Panc1 (cell line): ENCODE measurements around the gene OLFML3. TPM values are rescaled to one million over a fixed set of nuclear protein-coding genes. Genes with fewer than 3 reads are reported as not detected.

ENCODE experiments used
- ATAC-seq: fragments of 200-7000 bp; cut with Tn5 transposase; 2 replicates; pipeline ENCODE4 v1.9.1; 2020; ENCODE audit warnings: mild to moderate bottlenecking, moderate library complexity
- BruUV-seq: library from RNA; stranded (reverse); fragments of 400-500 nt; replicated peaks from 2 replicates; lab custom pipeline; 2021; lab: Mats Ljungman, UMichigan
- CTCF ChIA-PET: fragments of 300-600 bp; sonication (Branson Sonifier 250); formaldehyde crosslinking; loops from one replicate; lab custom pipeline; 2022; ENCODE audit warnings: antibody characterized with exemption; lab: Charles Lee
- POLR2A ChIA-PET: fragments of 300-600 bp; sonication (Branson Sonifier 250); formaldehyde crosslinking; loops from one replicate; lab custom pipeline; 2022; ENCODE audit warnings: antibody characterized with exemption; lab: Charles Lee
- DNase-seq: peaks from one replicate; pipeline ENCODE4 v3.0.0-alpha.2; 2010; ENCODE audit warnings: low read depth, low spot score
- H3K27ac ChIP-seq: 2 replicates; pipeline ENCODE4 v1.5.1; 2011; ENCODE audit warnings: mild to moderate bottlenecking, low read length, inconsistent platforms
- H3K27me3 ChIP-seq: fragments of 200-500 bp; sonication (Bioruptor generic); 2 replicates; pipeline ENCODE4 v1.6.0; 2014; ENCODE audit warnings: low read length, inconsistent platforms; ENCODE audit not compliant: control insufficient read depth, insufficient read depth
- H3K36me3 ChIP-seq: fragments of 200-500 bp; sonication (Bioruptor generic); 2 replicates; pipeline ENCODE4 v1.5.1; 2014; ENCODE audit warnings: inconsistent platforms, mild to moderate bottlenecking, low read length, moderate library complexity; ENCODE audit not compliant: control insufficient read depth, insufficient read depth
- H3K4me1 ChIP-seq: 2 replicates; pipeline ENCODE4 v1.5.1; 2011; ENCODE audit warnings: inconsistent platforms, mild to moderate bottlenecking, low read length, moderate library complexity; ENCODE audit not compliant: control insufficient read depth, insufficient read depth
- H3K4me3 ChIP-seq, 2 experiments: 2 replicates each; pipeline ENCODE4 v1.5.1; 2011 to 2012; ENCODE audit warnings: low read depth in 2 of 2, low read length in 2 of 2, mild to moderate bottlenecking in 2 of 2, inconsistent platforms in 1 of 2, moderate library complexity in 1 of 2
- H3K9me3 ChIP-seq: fragments of 200-500 bp; sonication (Bioruptor generic); 2 replicates; pipeline ENCODE4 v1.5.1; 2014; ENCODE audit warnings: low read depth, mild to moderate bottlenecking, inconsistent platforms, low read length, moderate library complexity; ENCODE audit not compliant: control insufficient read depth, insufficient read depth
- CTCF ChIP-seq: fragments of 450-650 bp; IDR thresholded peaks from 2 replicates; pipeline ENCODE4 v1.5.1; 2017; ENCODE audit warnings: mild to moderate bottlenecking
- POLR2AphosphoS5 ChIP-seq: IDR thresholded peaks from 2 replicates; pipeline ENCODE4 v1.6.1; 2012; ENCODE audit warnings: mild to moderate bottlenecking, low read depth, low read length, moderate library complexity
- SIN3A ChIP-seq: IDR thresholded peaks from 2 replicates; pipeline ENCODE4 v1.6.1; 2012; ENCODE audit warnings: low read depth, mild to moderate bottlenecking, low read length, moderate library complexity, borderline replicate concordance; ENCODE audit not compliant: insufficient read depth
- TCF7L2 ChIP-seq: IDR thresholded peaks from 2 replicates; pipeline ENCODE4 v1.6.1; 2011; ENCODE audit warnings: mild to moderate bottlenecking, low read depth, low read length, inconsistent platforms
- in situ Hi-C: cut with HindIII; loops from 2 replicates; pipeline ENCODE4 v1.10.0; 2016; ENCODE audit warnings: low sequenced_read_pairs, low pct_unique_long_range_greater_than_20kb
- intact Hi-C: fragments of 100-400 bp; cut with micrococcal nuclease; formaldehyde crosslinking; loops from one replicate; pipeline ENCODE4 v1.10.0; 2022; ENCODE audit not compliant: unreplicated experiment
- total RNA-seq: library from RNA; stranded (reverse); gene quantifications from one replicate; pipeline ENCODE4 v1.2.1, GENCODE V29; 2021; ENCODE audit not compliant: unreplicated experiment
- TF ChIP-seq, protein P1 (sequence below), 2 experiments: IDR thresholded peaks; 2 replicates each; pipeline ENCODE4 v1.6.1; 2011 to 2012; ENCODE audit warnings: low read depth in 2 of 2, control low read depth in 1 of 2, low read length in 1 of 2, mild to moderate bottlenecking in 1 of 2, moderate library complexity in 1 of 2; ENCODE audit not compliant: insufficient read depth in 1 of 2

OLFML3 gene
- total RNA-seq, 1 experiment from 2014 or later = 0.15 TPM

- Histone ChIP-seq H3K4me1 (no peaks in the 10 kb centered on the region), H3K36me3 (no peaks in the 10 kb centered on the region), H3K9me3 (no peaks in the 10 kb centered on the region), H3K4me3 (no peak overlapping the region), H3K27me3 (no peaks in the 10 kb centered on the region), H3K27ac (no peak overlapping the region)
- no peak for DNase-seq
- TF ChIP-seq, protein P1, sequence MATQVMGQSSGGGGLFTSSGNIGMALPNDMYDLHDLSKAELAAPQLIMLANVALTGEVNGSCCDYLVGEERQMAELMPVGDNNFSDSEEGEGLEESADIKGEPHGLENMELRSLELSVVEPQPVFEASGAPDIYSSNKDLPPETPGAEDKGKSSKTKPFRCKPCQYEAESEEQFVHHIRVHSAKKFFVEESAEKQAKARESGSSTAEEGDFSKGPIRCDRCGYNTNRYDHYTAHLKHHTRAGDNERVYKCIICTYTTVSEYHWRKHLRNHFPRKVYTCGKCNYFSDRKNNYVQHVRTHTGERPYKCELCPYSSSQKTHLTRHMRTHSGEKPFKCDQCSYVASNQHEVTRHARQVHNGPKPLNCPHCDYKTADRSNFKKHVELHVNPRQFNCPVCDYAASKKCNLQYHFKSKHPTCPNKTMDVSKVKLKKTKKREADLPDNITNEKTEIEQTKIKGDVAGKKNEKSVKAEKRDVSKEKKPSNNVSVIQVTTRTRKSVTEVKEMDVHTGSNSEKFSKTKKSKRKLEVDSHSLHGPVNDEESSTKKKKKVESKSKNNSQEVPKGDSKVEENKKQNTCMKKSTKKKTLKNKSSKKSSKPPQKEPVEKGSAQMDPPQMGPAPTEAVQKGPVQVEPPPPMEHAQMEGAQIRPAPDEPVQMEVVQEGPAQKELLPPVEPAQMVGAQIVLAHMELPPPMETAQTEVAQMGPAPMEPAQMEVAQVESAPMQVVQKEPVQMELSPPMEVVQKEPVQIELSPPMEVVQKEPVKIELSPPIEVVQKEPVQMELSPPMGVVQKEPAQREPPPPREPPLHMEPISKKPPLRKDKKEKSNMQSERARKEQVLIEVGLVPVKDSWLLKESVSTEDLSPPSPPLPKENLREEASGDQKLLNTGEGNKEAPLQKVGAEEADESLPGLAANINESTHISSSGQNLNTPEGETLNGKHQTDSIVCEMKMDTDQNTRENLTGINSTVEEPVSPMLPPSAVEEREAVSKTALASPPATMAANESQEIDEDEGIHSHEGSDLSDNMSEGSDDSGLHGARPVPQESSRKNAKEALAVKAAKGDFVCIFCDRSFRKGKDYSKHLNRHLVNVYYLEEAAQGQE (IDR thresholded peaks at IDR 0.05; ENCODE audit: insufficient read depth in 1 of 2, low read depth in 2 of 2, low read length in 1 of 2) = no peak
- no peak for TF ChIP-seq POLR2AphosphoS5
- TF ChIP-seq TCF7L2 = no peak
- no peak for TF ChIP-seq CTCF
- TF ChIP-seq SIN3A = no peak
- no TSS peak for BruUV-seq
- intact Hi-C loops (no loop called here), in situ Hi-C loops (no loop called here)
- CTCF ChIA-PET = no interaction called here
- POLR2A ChIA-PET = no interaction called here
- ATAC-seq = no peak
Measured at GRCh38 chr1:114026797-114027196, 47.5 kb downstream of the OLFML3 start.

Other genes starting within 250 kb of the OLFML3 start
- gene PHTF1, start 220.0 kb upstream of the OLFML3 start, total RNA-seq = 32.0 TPM
- gene RSBN1, start 167.0 kb upstream of the OLFML3 start, total RNA-seq = 10.7 TPM
- gene PTPN22, start 107.8 kb upstream of the OLFML3 start, total RNA-seq = not detected
- 0.10 TPM for gene BCL2L15, start 91.9 kb upstream of the OLFML3 start, total RNA-seq
- gene AP4B1, start 74.7 kb upstream of the OLFML3 start, total RNA-seq = 14.2 TPM
- gene DCLRE1B, start 74.1 kb upstream of the OLFML3 start, total RNA-seq = 8.6 TPM
- 41.5 TPM for gene HIPK1, start 50.1 kb upstream of the OLFML3 start, total RNA-seq
- gene SYT6, start 174.4 kb downstream of the OLFML3 start, total RNA-seq = not detected